ENCODE data around the gene AMY1C.

AMY1C gene

DNA sequence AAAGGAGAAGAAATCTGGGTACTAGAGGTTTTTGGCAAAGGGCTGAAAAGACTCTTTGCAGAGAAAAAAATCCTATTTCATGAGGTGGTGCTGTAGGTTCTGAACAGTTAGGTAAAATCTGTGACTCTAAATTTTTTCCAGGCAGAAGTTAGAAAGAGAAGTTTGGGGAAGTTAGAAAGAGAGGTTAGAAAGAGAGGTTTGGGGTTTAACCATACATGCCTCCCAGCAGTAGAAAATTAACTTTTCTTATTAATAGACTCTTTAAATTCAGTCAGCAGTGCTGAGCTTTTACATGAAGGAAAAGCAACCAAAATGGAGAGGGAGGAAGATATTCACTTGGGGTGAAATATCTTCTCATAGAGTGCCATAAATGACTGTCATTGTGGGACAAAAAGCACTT, 12.2 kb downstream of the AMY1C start:
- H3K9ac ChIP-seq (ENCODE audit: insufficient read length, low read depth), result no peak overlapping the region
- DNase-seq (ENCODE audit: low read depth, low spot score), result no peak
- no peaks in the 10 kb centered on the region for H3K36me3 ChIP-seq (ENCODE audit: insufficient read depth, insufficient read length, low read length)
- no peaks in the 10 kb centered on the region for H3K4me1 ChIP-seq (ENCODE audit: insufficient read depth, insufficient read length)
- no peak for TF ChIP-seq SUZ12 (IDR thresholded peaks at IDR 0.05; ENCODE audit: extremely low read depth, insufficient read depth, insufficient read length)
- peaks cover 4% of the 10 kb centered on the region; the same call in 1 of the 2 replicates for H3K9me3 ChIP-seq (ENCODE audit: insufficient read depth, low read length)
- no peaks in the 10 kb centered on the region for H3K27me3 ChIP-seq (ENCODE audit: insufficient read depth, insufficient read length)
- no peak overlapping the region for H3K4me3 ChIP-seq (ENCODE audit: insufficient read length, low read depth)

DNA sequence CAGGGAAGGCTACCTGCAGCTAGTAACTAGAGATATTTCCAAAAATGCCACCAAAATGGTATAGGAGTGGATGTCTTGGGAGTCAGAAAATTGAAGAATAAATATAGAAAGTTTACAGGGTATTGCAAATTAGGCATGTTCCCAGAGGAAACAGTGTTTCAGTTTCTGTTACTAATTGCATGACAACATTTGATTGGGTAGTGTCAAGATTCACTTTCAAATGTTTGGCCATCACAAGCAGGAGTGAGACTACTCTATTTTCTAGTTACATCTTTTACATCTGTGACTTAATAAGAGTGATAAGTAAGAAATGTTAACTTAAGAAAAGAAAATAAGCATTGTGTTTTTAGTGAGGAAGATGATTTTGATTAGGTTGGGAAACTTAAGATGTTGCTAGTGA, 30.2 kb downstream of the AMY1C start:
- H3K4me1 ChIP-seq (ENCODE audit: insufficient read depth, insufficient read length), result no peaks in the 10 kb centered on the region
- no peaks in the 10 kb centered on the region for H3K36me3 ChIP-seq (ENCODE audit: insufficient read depth, insufficient read length, low read length)
- H3K27me3 ChIP-seq (ENCODE audit: insufficient read depth, insufficient read length), result no peaks in the 10 kb centered on the region
- TF ChIP-seq YY1 (IDR thresholded peaks at IDR 0.05; ENCODE audit: insufficient read depth, insufficient read length) (no peak), SUZ12 (IDR thresholded peaks at IDR 0.05; ENCODE audit: extremely low read depth, insufficient read depth, insufficient read length) (no peak), ZNF274 (IDR thresholded peaks at IDR 0.05; ENCODE audit: low read depth, low read length) (no peak)
- H3K9ac ChIP-seq (ENCODE audit: insufficient read length, low read depth), result no peak overlapping the region
- H3K9me3 ChIP-seq (ENCODE audit: insufficient read depth, low read length), result no peaks in the 10 kb centered on the region
- no peak overlapping the region for H3K4me3 ChIP-seq (ENCODE audit: insufficient read length, low read depth)
- DNase-seq (ENCODE audit: low read depth, low spot score), result no peak

DNA sequence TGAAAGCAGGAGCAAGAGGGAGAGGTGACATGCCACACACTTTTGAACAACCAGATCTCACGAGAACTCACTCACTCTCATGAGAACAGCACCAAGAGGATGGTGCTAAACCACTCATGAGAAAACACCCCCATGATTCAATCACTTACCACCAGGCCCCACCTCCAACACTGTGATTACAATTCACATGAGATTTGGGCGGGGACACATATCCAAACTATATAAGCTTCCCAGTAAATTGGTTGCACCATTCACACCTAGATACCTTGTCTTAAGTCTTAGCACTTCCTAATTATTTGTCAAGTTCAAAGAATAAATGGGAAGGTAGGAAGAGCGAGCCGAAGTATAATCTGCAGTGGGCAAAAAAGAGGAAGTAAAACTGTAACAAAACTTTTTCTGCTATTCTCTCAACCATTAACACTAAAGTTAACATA, 34.3 kb downstream of the AMY1C start:
- TF ChIP-seq SUZ12 (IDR thresholded peaks at IDR 0.05; ENCODE audit: extremely low read depth, insufficient read depth, insufficient read length), result no peak
- no peak for TF ChIP-seq YY1 (IDR thresholded peaks at IDR 0.05; ENCODE audit: insufficient read depth, insufficient read length)
- no peak for TF ChIP-seq ZNF274 (IDR thresholded peaks at IDR 0.05; ENCODE audit: low read depth, low read length)
- Histone ChIP-seq H3K9me3 (ENCODE audit: insufficient read depth, low read length) (no peaks in the 10 kb centered on the region), H3K4me3 (ENCODE audit: insufficient read length, low read depth) (no peak overlapping the region), H3K36me3 (ENCODE audit: insufficient read depth, insufficient read length, low read length) (no peaks in the 10 kb centered on the region), H3K27me3 (ENCODE audit: insufficient read depth, insufficient read length) (no peaks in the 10 kb centered on the region), H3K4me1 (ENCODE audit: insufficient read depth, insufficient read length) (no peaks in the 10 kb centered on the region), H3K9ac (ENCODE audit: insufficient read length, low read depth) (no peak overlapping the region)
- no peak for DNase-seq (ENCODE audit: low read depth, low spot score)

DNA sequence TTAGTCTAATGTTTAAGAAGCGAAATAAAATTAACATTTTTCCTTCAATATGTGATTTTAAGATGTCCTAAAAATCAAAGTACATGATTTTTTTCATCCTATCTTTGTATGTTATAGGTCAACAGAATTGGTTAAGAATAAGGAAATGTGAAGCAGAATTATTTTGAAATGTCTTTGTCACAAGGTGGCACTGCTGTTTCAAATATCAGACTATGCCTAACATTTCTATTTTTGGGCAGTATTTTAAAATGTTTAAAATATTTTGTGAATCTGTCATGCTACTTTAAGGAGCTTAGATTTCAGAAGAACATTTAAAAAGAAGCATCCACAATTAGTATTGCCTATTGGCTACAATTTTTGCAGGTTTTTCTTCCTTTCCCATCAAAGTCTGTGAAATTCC, 38.7 kb downstream of the AMY1C start:
- no peak overlapping the region for H3K4me3 ChIP-seq (ENCODE audit: insufficient read length, low read depth)
- DNase-seq (ENCODE audit: low read depth, low spot score), result peak; percentile 5
- H3K36me3 ChIP-seq (ENCODE audit: insufficient read depth, insufficient read length, low read length), result no peaks in the 10 kb centered on the region
- H3K27me3 ChIP-seq (ENCODE audit: insufficient read depth, insufficient read length), result no peaks in the 10 kb centered on the region
- no peaks in the 10 kb centered on the region for H3K4me1 ChIP-seq (ENCODE audit: insufficient read depth, insufficient read length)
- H3K9me3 ChIP-seq (ENCODE audit: insufficient read depth, low read length), result no peaks in the 10 kb centered on the region
- no peak overlapping the region for H3K9ac ChIP-seq (ENCODE audit: insufficient read length, low read depth)
- no peak for TF ChIP-seq YY1 (IDR thresholded peaks at IDR 0.05; ENCODE audit: insufficient read depth, insufficient read length)
- no peak for TF ChIP-seq ZNF274 (IDR thresholded peaks at IDR 0.05; ENCODE audit: low read depth, low read length)
- no peak for TF ChIP-seq SUZ12 (IDR thresholded peaks at IDR 0.05; ENCODE audit: extremely low read depth, insufficient read depth, insufficient read length)

DNA sequence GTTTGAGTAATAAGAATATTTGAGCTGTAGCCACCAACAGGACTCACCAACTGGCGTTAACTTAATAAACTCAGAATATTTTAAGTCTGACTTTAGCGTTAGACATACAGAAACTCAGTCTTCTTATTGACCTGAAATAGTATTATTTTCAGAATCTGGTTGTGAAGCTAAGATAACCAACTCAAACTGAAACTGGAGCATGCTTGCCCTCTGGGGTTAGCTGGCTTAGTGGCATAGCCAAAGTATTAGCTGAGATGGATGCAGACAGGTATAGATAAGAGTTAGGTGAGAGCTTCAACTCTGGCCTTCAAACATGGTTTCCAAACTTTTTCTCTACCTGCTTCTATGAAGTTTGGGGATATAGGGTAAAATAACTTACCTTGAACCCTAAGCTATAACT, 40.5 kb downstream of the AMY1C start:
- H3K36me3 ChIP-seq (ENCODE audit: insufficient read depth, insufficient read length, low read length), result no peaks in the 10 kb centered on the region
- no peak overlapping the region for H3K9ac ChIP-seq (ENCODE audit: insufficient read length, low read depth)
- DNase-seq (ENCODE audit: low read depth, low spot score), result no peak
- no peaks in the 10 kb centered on the region for H3K27me3 ChIP-seq (ENCODE audit: insufficient read depth, insufficient read length)
- no peak overlapping the region for H3K4me3 ChIP-seq (ENCODE audit: insufficient read length, low read depth)
- H3K9me3 ChIP-seq (ENCODE audit: insufficient read depth, low read length), result no peaks in the 10 kb centered on the region
- H3K4me1 ChIP-seq (ENCODE audit: insufficient read depth, insufficient read length), result no peaks in the 10 kb centered on the region
- TF ChIP-seq ZNF274 (IDR thresholded peaks at IDR 0.05; ENCODE audit: low read depth, low read length) (no peak), YY1 (IDR thresholded peaks at IDR 0.05; ENCODE audit: insufficient read depth, insufficient read length) (no peak), SUZ12 (IDR thresholded peaks at IDR 0.05; ENCODE audit: extremely low read depth, insufficient read depth, insufficient read length) (no peak)

All from NT2/D1 (cell line).